Activated T-helper 17 cell treated with anti-CD3 and anti-CD28 coated beads, Interleukin-2, amount 50 U/mL, for 72 hours (primary cell): ENCODE measurements around the gene CAPN12. TPM values are rescaled to one million over a fixed set of nuclear protein-coding genes. Genes with fewer than 3 reads are reported as not detected.
"Not testable (repeated sequence)": the region's sequence is repeated elsewhere in the genome, so short reads cannot be mapped to it uniquely, and the experiment has no call there.

Experiments
- ATAC-seq: fragments of 150-1000 bp; cut with Tn5 transposase; replicated peaks from 2 replicates; pipeline ENCODE4 v1.10.0; 2021; ENCODE audit warnings: mild to moderate bottlenecking, moderate library complexity
- H3K27ac Mint-ChIP-seq: one replicate; pipeline ENCODE4 v1.8.0; 2022; ENCODE audit warnings: mixed read lengths
- H3K27me3 Mint-ChIP-seq: one replicate; pipeline ENCODE4 v1.8.0; 2022; ENCODE audit warnings: mixed read lengths
- H3K36me3 Mint-ChIP-seq: one replicate; pipeline ENCODE4 v1.8.0; 2022; ENCODE audit warnings: low read depth, mild to moderate bottlenecking, mixed read lengths
- H3K4me1 Mint-ChIP-seq: one replicate; pipeline ENCODE4 v1.8.0; 2022; ENCODE audit warnings: mixed read lengths
- H3K4me3 Mint-ChIP-seq: one replicate; pipeline ENCODE4 v1.8.0; 2022; ENCODE audit warnings: mild to moderate bottlenecking, mixed read lengths
- H3K9me3 Mint-ChIP-seq: one replicate; pipeline ENCODE4 v1.8.0; 2022; ENCODE audit warnings: mixed read lengths
- total RNA-seq, 2 donors: library from RNA; stranded (reverse); gene quantifications; one replicate each; pipeline ENCODE4 v1.2.3, GENCODE V29; 2022

Gene CAPN12
- total RNA-seq, 2 donors from 2014 or later, result 3.8 to 75.3 TPM

DNA sequence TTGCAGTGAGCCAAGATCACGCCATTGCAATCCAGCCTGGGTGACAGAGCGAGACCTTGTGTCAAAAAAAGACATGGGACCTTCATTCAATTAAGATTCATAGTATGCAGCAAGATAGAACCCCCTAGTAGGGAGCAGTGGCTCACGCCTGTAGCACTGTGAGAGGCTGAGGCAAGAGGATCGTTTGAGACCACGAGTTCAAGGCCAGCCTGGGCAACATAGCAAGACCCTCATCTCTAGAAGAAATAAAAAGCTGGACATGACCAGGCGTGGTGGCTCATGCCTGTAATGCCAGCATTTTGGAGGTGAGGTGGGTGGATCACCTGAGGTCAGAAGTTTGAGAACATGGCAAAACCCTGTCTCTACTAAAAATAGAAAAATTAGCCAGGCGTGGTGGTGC is 36.2 kb upstream of the CAPN12 start:
- Mint-ChIP-seq H3K27ac (no peak overlapping the region), H3K36me3 (no peaks in the 10 kb centered on the region), H3K9me3 (no peaks in the 10 kb centered on the region), H3K4me3 (no peak overlapping the region), H3K4me1 (no peaks in the 10 kb centered on the region), H3K27me3 (no peaks in the 10 kb centered on the region)
- ATAC-seq, result no peak

DNA sequence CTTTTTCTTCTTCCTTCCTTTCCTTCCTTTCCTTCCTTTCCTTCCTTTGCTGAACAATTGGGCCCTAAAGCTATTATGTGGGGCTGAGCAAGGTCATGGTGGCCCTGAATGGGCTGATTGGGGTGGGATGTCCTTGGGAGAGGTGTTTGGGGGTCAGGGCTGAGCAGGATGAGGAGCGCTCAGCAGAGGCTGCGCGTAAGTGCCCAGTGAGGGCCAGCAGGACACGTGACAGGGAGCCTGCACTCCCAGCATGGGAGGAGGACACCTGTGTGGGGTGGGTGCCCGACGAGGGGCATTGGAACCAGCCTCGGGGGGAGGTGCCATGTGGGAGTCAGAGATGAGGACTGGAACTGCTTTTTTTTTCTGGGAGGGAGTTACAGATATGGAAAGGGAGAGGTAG is 34.5 kb upstream of the CAPN12 start:
- ATAC-seq, result no peak
- Mint-ChIP-seq H3K27ac (no peak overlapping the region), H3K4me1 (no peaks in the 10 kb centered on the region), H3K4me3 (no peak overlapping the region), H3K9me3 (no peaks in the 10 kb centered on the region), H3K27me3 (no peaks in the 10 kb centered on the region), H3K36me3 (no peaks in the 10 kb centered on the region)

DNA sequence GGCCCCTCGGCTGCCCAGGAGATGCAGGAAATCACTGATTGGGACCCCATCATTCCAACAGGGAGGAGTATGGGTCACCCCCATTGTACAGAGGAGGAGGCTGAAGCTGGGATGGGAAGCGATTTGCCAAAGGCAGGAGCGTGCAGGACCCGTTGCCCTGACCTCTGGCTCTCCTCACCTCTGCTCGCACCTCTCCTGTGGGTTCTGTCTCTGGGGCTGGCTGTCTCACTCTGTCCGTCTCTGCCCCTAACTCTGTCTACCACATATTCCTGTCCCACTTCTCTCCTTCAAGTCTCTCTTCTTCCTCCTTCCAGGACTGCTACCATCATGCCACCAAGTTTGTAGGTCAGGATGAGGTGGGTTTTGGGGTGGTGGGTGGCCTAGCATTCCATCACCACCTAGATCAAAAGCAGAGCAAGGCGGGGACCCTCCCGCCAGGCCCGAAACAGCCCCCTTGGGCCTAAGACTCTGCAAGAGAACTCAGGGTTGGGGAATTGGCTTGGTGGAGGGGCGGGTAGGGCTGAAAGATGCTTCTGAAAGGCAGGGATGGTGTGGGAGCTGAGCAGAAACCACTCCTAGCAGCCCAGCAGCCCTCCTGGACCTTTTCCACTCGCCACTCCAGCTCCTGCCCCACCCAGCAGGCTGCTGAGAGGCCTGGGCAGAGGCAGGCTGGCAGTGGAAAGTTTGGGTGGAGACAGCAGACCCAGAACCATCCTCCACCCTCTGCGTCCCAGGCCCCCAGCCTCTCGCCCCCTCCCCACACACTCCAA is 30.1 kb upstream of the CAPN12 start:
- Mint-ChIP-seq H3K27me3 (no peaks in the 10 kb centered on the region), H3K36me3 (no peaks in the 10 kb centered on the region), H3K4me3 (no peak overlapping the region), H3K27ac (peak overlapping the region; percentile 36), H3K9me3 (no peaks in the 10 kb centered on the region), H3K4me1 (no peaks in the 10 kb centered on the region)
- ATAC-seq, result no peak

DNA sequence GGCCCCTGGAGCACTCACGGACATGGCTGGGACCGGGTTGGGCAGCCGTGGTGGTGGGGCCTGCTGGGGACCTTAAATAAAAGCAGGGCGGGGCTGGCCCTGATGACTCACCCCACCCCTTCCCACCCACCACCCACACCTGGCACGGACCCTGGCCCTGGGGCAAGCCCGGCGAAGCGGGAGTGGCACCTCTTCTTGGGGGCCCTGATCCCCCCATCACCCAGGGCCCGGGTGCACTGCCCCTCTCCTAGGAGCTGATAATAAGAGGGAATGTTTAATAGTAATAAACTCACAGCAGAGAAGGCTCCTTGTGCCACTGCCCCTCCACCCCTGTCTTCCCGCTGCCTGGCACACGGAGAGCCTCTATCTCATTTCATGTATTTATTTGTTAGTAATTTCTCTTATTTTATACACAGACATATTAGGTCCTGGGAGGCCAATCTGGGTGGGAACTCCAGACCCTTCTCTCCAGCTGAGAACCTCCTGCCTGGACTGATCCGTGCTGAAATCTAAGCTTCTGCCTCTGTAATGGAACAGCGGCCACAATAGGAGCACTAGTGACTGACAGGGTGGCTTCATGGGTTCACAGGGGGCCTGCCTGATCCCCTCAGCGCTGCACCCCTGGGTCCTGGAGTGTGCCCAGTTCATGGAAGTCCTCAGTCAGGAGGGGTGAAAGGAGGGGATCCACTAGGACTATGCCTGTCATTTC is 29.3 kb upstream of the CAPN12 start, which contains the start of gene LGALS7:
Gene LGALS7 (minus strand): TSS at position 49 of the 709 bp plus-strand sequence. CDS start 25 bp downstream, at position 24.
- Mint-ChIP-seq H3K27me3 (no peaks in the 10 kb centered on the region), H3K4me1 (no peaks in the 10 kb centered on the region), H3K27ac (peak within 1 kb of the TSS; percentile 36), H3K9me3 (no peaks in the 10 kb centered on the region), H3K4me3 (no peak within 1 kb of the TSS), H3K36me3 (no peaks in the 10 kb centered on the region)
- ATAC-seq, result no peak

DNA sequence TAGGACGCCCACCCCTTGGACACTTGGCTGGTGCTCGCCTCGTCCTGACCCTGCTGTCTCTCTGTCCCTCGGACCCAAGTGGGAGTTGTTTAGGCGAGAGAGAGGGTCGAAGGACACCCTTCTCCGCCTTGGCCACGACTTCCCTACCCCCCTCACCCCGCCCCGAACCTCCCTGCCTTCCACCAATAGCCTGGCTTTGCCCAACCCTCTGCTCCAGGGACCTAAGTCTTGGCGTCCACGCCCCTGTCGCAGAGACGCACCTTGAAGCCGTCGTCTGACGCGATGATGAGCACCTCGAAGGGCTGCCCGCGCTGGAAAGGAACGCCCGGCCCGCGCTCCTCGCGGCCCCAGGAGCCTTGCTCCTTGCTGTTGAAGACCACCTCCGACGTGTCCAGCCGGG is 27.3 kb upstream of the CAPN12 start:
- not testable (repeated sequence) for ATAC-seq, H3K27ac Mint-ChIP-seq, H3K9me3 Mint-ChIP-seq, H3K4me1 Mint-ChIP-seq, H3K27me3 Mint-ChIP-seq, H3K36me3 Mint-ChIP-seq, H3K4me3 Mint-ChIP-seq

DNA sequence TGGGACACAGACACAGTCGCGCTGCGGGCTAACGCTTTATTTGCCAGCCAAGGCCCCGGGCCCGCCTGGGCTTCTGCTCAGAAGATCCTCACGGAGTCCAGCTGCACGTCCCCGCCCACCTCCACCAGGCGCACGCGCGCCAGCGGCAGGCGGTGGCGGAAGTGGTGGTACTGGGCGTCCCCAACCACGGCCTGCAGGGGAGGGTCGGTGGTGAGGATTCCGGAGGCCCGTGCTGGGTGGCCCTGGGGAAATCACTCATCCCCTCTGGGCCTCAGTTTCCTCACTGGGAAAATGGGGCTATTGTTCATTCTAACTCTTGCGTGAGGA is 26.6 kb upstream of the CAPN12 start:
- not testable (repeated sequence) for H3K36me3 Mint-ChIP-seq, H3K9me3 Mint-ChIP-seq, H3K27ac Mint-ChIP-seq, H3K27me3 Mint-ChIP-seq, H3K4me3 Mint-ChIP-seq, H3K4me1 Mint-ChIP-seq
- peak; percentile 93 for ATAC-seq

DNA sequence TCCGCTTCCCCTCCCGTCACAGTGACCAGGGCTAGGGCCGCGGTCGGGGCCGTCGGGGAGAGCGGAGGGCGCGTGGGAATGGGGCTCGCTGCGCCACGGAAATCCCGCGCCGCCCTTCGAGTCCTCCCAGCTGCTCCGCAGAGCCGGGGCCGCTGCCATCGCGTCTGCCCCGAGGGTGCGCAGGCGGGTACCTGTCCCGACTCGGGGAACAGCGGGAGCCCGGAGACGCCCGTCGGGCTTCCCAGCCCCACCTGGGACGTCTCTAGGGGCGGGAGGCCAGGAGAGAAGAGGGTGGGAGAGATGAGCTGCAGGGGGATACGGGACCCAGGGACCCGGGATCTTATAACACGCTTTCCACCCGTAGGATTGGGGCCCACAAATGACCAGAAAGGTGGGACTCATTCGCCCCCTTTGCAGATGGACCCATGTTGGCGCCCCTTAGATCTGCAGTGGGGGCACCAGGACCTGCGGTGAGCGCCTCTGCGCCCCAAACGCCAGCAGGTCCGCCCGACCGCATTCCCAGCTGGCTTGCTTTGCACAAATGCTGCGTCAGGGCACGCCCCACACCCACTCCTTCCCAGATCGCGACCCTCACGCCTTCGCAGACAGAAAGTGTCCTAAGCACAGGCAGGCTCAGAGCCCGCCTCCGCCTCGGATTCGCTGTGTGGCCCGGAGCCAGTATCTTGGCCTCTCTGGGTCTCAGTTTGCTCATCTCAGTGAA is 26.1 kb upstream of the CAPN12 start:
- H3K9me3 Mint-ChIP-seq, H3K27ac Mint-ChIP-seq, H3K27me3 Mint-ChIP-seq, H3K36me3 Mint-ChIP-seq, H3K4me1 Mint-ChIP-seq: not testable (repeated sequence)
- ATAC-seq, result peak; percentile 13
- H3K4me3 Mint-ChIP-seq, result peak overlapping the region; percentile 75

DNA sequence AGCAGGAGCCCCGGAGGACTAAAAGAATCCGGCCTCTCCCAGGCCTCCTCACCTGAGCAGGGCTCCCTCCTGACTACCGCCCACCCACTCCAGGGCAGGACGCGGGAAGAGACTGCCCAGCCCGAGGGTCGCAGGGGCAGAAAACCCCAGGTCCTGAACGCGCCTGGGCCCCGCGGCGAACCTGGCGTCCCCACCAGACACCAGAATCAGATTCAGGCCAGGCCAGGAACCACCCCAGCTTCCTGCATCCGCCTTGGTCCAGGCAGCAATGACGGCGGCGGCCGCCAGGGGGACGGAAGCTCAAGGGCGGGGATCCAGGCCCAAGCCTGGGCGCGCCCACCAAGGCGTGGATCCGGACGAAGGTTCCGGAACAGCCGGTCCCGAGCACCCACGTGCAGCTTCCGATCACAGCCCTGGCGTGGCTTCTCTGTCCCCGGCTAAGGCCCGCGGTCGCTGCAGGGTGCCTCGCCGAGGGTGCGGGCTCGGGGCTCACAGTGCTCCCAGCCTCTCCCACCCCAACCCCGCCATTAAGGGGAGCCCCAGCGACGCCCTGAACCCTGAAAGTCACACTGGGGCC is 25.4 kb upstream of the CAPN12 start:
- Mint-ChIP-seq H3K36me3 (no peaks in the 10 kb centered on the region), H3K27ac (peak overlapping the region; percentile 87), H3K9me3 (no peaks in the 10 kb centered on the region), H3K4me3 (peak overlapping the region; percentile 75), H3K27me3 (no peaks in the 10 kb centered on the region), H3K4me1 (no peaks in the 10 kb centered on the region)
- peak; percentile 81 for ATAC-seq

DNA sequence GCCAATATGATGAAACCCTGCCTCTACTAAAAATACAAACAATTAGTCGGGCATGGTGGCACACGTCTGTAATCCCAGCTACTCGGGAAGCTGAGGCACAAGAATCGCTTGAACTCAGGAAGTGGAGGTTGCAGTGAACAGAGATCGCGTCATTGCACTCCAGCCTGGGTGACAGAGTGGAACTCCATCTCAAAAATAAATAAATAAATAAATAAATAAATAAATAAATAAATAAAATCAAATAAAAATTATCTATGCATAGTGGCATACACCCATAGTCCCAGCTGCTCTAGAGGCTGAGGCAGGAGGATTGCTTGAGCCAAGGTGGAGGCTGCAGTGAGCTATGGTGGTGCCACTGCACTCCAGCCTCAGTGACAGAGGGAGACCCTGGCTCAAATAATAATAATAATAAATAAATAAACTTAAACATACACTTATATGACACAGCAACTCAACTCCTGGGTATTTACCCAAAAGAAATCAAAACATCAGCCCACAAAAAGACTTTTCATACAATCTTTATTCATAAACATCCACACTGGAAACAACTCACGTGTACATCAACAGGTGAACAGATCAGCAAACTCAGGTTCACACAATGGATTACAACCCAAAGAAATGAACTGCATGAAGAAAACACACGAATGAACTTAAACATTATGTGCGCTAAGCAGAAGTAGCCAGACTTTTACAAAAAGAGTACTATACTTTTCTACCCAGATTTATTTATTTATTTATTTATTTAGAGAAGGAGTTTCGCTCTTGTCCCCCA is 22.2 kb upstream of the CAPN12 start:
- Mint-ChIP-seq H3K9me3 (no peaks in the 10 kb centered on the region), H3K36me3 (no peaks in the 10 kb centered on the region), H3K27me3 (no peaks in the 10 kb centered on the region), H3K27ac (no peak overlapping the region), H3K4me1 (no peaks in the 10 kb centered on the region), H3K4me3 (no peak overlapping the region)
- no peak for ATAC-seq

DNA sequence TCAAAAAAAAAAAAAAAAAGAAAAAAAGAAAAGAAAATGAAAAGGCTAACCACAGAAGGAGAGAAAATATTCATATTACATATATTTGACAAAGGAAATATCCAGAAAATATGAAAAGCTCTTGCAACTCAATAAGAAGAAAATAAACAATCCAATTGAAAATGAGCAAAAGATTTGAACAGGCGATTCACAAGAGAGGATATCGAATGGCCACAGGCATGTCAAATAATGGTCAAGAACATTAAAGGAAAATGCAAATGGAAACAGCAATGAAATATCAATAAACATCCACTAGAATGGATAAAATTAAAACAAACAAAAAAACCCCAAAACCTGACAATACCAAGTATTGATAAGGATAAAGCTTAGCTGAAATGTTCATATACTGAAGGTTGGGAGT is 20.9 kb upstream of the CAPN12 start:
- Mint-ChIP-seq H3K36me3 (no peaks in the 10 kb centered on the region), H3K4me3 (no peak overlapping the region)
- no peak for ATAC-seq

DNA sequence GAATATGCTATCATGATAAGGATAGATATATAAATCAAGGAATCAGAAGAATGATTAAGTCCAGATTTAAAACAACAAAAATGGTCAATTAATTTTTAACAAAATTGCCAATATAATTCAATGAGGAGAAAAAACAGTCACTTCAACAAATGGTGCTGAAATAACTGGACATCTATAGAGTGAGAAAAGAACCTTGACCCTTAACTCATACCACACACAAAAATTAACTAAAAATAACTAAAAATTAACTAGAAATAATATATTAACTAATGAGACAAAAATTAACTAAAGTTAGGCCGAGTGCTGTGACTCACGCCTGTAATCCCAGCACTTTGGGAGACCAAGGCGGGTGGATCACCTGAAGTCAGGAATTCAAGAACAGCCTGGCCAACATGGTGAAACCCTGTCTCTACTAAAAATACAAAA is 19.5 kb upstream of the CAPN12 start:
- no peak for ATAC-seq
- no peaks in the 10 kb centered on the region for H3K27me3 Mint-ChIP-seq
- no peaks in the 10 kb centered on the region for H3K36me3 Mint-ChIP-seq
- H3K4me3 Mint-ChIP-seq, result no peak overlapping the region
- H3K9me3 Mint-ChIP-seq, result no peaks in the 10 kb centered on the region
- no peak overlapping the region for H3K27ac Mint-ChIP-seq
- H3K4me1 Mint-ChIP-seq, result no peaks in the 10 kb centered on the region

More for the DNA sequence above, 20.9 kb upstream of the CAPN12 start:
- Mint-ChIP-seq H3K27me3 (no peaks in the 10 kb centered on the region), H3K9me3 (no peaks in the 10 kb centered on the region), H3K27ac (no peak overlapping the region), H3K4me1 (no peaks in the 10 kb centered on the region)

DNA sequence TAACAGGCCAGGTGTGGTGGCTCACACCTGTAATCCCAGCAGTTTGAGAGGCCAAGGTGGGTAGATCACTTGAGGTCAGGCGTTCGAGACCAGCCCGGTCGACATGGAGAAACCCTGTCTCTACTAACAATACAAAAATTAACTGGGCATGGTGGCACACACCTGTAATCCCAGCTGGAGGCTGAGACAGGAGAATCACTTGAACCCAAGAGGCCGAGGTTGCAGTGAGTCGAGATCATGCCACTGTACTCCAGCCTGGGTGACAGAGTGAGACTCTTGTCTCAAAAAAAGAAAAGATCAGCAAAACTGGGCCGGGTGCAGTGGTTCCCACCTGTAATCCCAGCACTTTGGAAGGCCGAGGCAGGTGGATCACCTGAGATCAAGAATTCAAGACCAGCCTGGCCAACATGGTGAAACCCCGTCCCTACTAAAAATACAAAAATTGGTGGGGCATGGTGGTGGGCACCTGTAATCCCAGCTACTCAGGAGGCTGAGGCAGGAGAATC is 17.7 kb upstream of the CAPN12 start:
- H3K4me1 Mint-ChIP-seq, ATAC-seq, H3K9me3 Mint-ChIP-seq, H3K36me3 Mint-ChIP-seq, H3K4me3 Mint-ChIP-seq, H3K27me3 Mint-ChIP-seq: not testable (repeated sequence)
- peak overlapping the region; percentile 65 for H3K27ac Mint-ChIP-seq

DNA sequence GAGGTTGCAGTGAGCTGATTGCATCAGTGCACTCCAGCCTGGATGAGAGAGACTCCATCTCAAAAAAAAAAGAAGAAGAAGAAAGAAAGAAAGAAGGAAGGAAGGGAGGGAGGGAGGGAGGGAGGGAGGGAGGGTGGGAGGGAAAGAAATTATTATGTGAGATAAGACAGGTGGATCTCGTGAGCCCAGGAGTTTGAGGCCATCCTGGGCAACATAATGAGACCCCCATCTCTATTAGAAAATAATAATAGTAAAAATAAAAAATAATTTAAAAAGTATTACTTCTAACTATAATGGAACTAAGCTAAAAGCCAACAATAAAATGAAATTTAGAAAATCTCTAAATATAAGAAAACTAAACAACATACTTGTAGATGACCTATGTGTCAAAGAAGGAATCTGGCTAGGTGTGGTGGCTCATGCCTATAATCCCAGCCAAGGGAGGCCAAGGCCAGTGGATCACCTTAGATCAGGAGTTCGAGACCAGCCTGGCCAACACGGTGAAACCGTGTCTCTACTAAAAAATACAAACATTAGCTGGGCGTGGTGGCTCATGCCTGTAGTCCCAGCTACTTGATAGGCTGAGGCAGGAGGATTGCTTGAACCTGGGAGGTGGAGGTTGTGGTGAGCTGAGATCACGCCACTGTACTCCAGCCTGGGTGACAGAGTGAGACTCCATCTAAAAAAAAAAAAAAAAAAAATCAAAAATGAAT is 16.7 kb upstream of the CAPN12 start:
- H3K27ac Mint-ChIP-seq, result peak overlapping the region; percentile 65
- not testable (repeated sequence) for H3K4me3 Mint-ChIP-seq, H3K36me3 Mint-ChIP-seq, H3K9me3 Mint-ChIP-seq, H3K27me3 Mint-ChIP-seq, H3K4me1 Mint-ChIP-seq, ATAC-seq
